GM12872 (cell line): ENCODE measurements around the gene BCL2.

Experiments
- CTCF ChIP-seq: IDR thresholded peaks from 3 replicates; pipeline ENCODE4 v1.5.1; 2011; ENCODE audit warnings: low read depth, mild to moderate bottlenecking, low read length, moderate library complexity; ENCODE audit not compliant: insufficient read depth

Gene BCL2

GRCh38 chr18:63342206-63342605 lies 22.6 kb upstream of the BCL2 start:
- no peak for TF ChIP-seq CTCF

- TF ChIP-seq CTCF: peak; percentile 65
Measured at GRCh38 chr18:63339920-63340484, 20.4 kb upstream of the BCL2 start.

- TF ChIP-seq CTCF: no peak
Measured at GRCh38 chr18:63336366-63337099, 17.0 kb upstream of the BCL2 start.

- no peak for TF ChIP-seq CTCF
Measured at GRCh38 chr18:63331105-63331504, 11.5 kb upstream of the BCL2 start.

GRCh38 chr18:63329431-63330145 lies 10.0 kb upstream of the BCL2 start:
- no peak for TF ChIP-seq CTCF

- no peak for TF ChIP-seq CTCF
Measured at GRCh38 chr18:63326011-63326410, 6.4 kb upstream of the BCL2 start.

- TF ChIP-seq CTCF: no peak
Measured at GRCh38 chr18:63325086-63325686, 5.6 kb upstream of the BCL2 start.
